Left lung (tissue), 10 donors: ENCODE results near the gene NTM. TPM values are rescaled to one million over a fixed set of nuclear protein-coding genes. Genes with fewer than 3 reads are reported as not detected.

Experiments used
- ATAC-seq: fragments of 200-7000 bp; cut with Tn5 transposase; one replicate; pipeline ENCODE4 v1.9.1; 2020; ENCODE audit warnings: moderate library complexity
- DNase-seq, 4 donors: peaks; one replicate each; pipeline ENCODE4 v3.0.0-alpha.2; 2013 to 2020
- H3K27ac ChIP-seq, 2 donors: fragments of 200-600 bp; sonication (generic) in 1 of 2; one replicate each; pipeline versions ENCODE4 v1.5.0 to v1.8.0; 2020 to 2021
- H3K27me3 ChIP-seq, 2 donors: fragments of 200-600 bp; sonication (generic) in 1 of 2; one replicate each; pipeline versions ENCODE4 v1.5.0 to v1.8.0; 2020 to 2021
- H3K36me3 ChIP-seq, 2 donors: fragments of 200-600 bp; sonication (generic) in 1 of 2; one replicate each; pipeline versions ENCODE4 v1.5.0 to v1.8.0; 2020 to 2021
- H3K4me1 ChIP-seq, 2 donors: fragments of 200-600 bp; one replicate each; pipeline ENCODE4 v1.8.0; 2021
- H3K4me3 ChIP-seq, 2 donors: fragments of 200-600 bp; sonication (generic) in 1 of 2; one replicate each; pipeline versions ENCODE4 v1.5.0 to v1.8.0; 2020 to 2021; ENCODE audit warnings: mild to moderate bottlenecking in 1 of 2
- H3K9me3 ChIP-seq, 2 donors: fragments of 200-600 bp; sonication (generic) in 1 of 2; one replicate each; pipeline versions ENCODE4 v1.5.0 to v1.8.0; 2020 to 2021
- CTCF ChIP-seq, 2 donors: fragments of 200-600 bp; sonication (generic) in 1 of 2; IDR thresholded peaks; one replicate each; pipeline versions ENCODE4 v1.5.0 to v1.8.0; 2021; ENCODE audit warnings: antibody characterized with exemption in 2 of 2
- intact Hi-C, 2 donors: fragments of 100-400 bp; cut with DNase I; formaldehyde crosslinking; loops; one replicate each; pipeline versions ENCODE4 v1.11.2 to v1.14.2; 2022
- polyA plus RNA-seq, 6 donors: library from polyadenylated mRNA; unstranded; fragments of 120-200 nt; gene quantifications; one replicate each; pipeline ENCODE4 v1.2.1, GENCODE V29; 2013; ENCODE audit not compliant: insufficient read length in 6 of 6
- total RNA-seq, 2 donors: library from RNA; stranded (reverse); fragmentation: NEBNext Ultra II Directional; extraction: Animal tissue kit (Norgen Biotek cat#: 25700); gene quantifications; one replicate each; pipeline ENCODE4 v1.2.1, GENCODE V29; 2021
- donor health status: DM: no; HTN: yes; CAD: no.
- donor health status: DM: no; HTN: no; CAD: no.

NTM gene
- total and polyA plus RNA-seq, 8 donors, result 9.5 to 31.0 (median 21.1) TPM

GRCh38 chr11:131840545-131840944 is 470.1 kb downstream of the NTM start:
- intact Hi-C loops, result no loop called here
- no peak for ATAC-seq
- Histone ChIP-seq H3K9me3 (no peaks in the 10 kb centered on the region), H3K27me3 (peaks cover 0 to 4% of the 10 kb centered on the region in 2 donors), H3K27ac (no peak overlapping the region), H3K4me3 (no peak overlapping the region), H3K36me3 (no peaks in the 10 kb centered on the region), H3K4me1 (no peaks in the 10 kb centered on the region)
- TF ChIP-seq CTCF (IDR thresholded peaks at IDR 0.05), result no peak
- DNase-seq, result no peak

GRCh38 chr11:131841028-131841427 is 470.6 kb downstream of the NTM start:
- intact Hi-C loops, result no loop called here
- Histone ChIP-seq H3K27ac (no peak overlapping the region), H3K27me3 (peaks cover 0 to 4% of the 10 kb centered on the region in 2 donors), H3K36me3 (no peaks in the 10 kb centered on the region), H3K4me1 (no peaks in the 10 kb centered on the region), H3K9me3 (no peaks in the 10 kb centered on the region), H3K4me3 (no peak overlapping the region)
- ATAC-seq (peak; percentile 22), DNase-seq (peak in 1 of 4 donors; percentile 19)
- TF ChIP-seq CTCF (IDR thresholded peaks at IDR 0.05), result no peak

- intact Hi-C loops, result no loop called here
- H3K27ac ChIP-seq, result no peak overlapping the region
- H3K4me1 ChIP-seq, result no peaks in the 10 kb centered on the region
- no peak overlapping the region for H3K4me3 ChIP-seq
- ATAC-seq (no peak), DNase-seq (no peak)
- TF ChIP-seq CTCF (IDR thresholded peaks at IDR 0.05), result no peak
- peaks cover 0 to 4% of the 10 kb centered on the region in 2 donors for H3K27me3 ChIP-seq
- no peaks in the 10 kb centered on the region for H3K9me3 ChIP-seq
- H3K36me3 ChIP-seq, result no peaks in the 10 kb centered on the region
These were observed 471.7 kb downstream of the NTM start for GRCh38 chr11:131841925-131842635.

GRCh38 chr11:131845255-131845654 is 474.8 kb downstream of the NTM start:
- peaks cover 0 to 12% of the 10 kb centered on the region in 2 donors for H3K27me3 ChIP-seq
- TF ChIP-seq CTCF (IDR thresholded peaks at IDR 0.05), result no peak
- no peaks in the 10 kb centered on the region for H3K36me3 ChIP-seq

GRCh38 chr11:131849485-131849884 is 479.1 kb downstream of the NTM start:
- Histone ChIP-seq H3K27me3 (peaks cover 0 to 13% of the 10 kb centered on the region in 2 donors), H3K9me3 (no peaks in the 10 kb centered on the region), H3K4me1 (no peaks in the 10 kb centered on the region), H3K4me3 (no peak overlapping the region), H3K36me3 (no peaks in the 10 kb centered on the region), H3K27ac (no peak overlapping the region)
- no peak for TF ChIP-seq CTCF (IDR thresholded peaks at IDR 0.05)
- no peak for ATAC-seq
- no peak for DNase-seq
- intact Hi-C loops, result no loop called here

More at GRCh38 chr11:131845255-131845654, 474.8 kb downstream of the NTM start:
- Histone ChIP-seq H3K27ac (no peak overlapping the region), H3K4me3 (no peak overlapping the region), H3K4me1 (no peaks in the 10 kb centered on the region), H3K9me3 (no peaks in the 10 kb centered on the region)
- no peak for ATAC-seq
- no peak for DNase-seq
- intact Hi-C loops, result no loop called here
